ENCODE data around the gene ARNT2. TPM values are rescaled to one million over a fixed set of nuclear protein-coding genes. Genes with fewer than 3 reads are reported as not detected.

ARNT2 gene
- total RNA-seq, 2 experiments from 2014 or later: not detected

GRCh38 chr15:80429964-80430363, 25.8 kb downstream of the ARNT2 start:
- Histone ChIP-seq H3K4me2 (ENCODE audit: low read length) (no peak overlapping the region), H3K36me3 (ENCODE audit: insufficient read depth, low read length) (no peaks in the 10 kb centered on the region), H2AFZ (ENCODE audit: low read length) (no peak overlapping the region), H3K4me1 (ENCODE audit: insufficient read depth, low read length, poor library complexity, severe bottlenecking) (no peaks in the 10 kb centered on the region), H3K27ac (ENCODE audit: low read depth, low read length, poor library complexity, severe bottlenecking) (no peak overlapping the region), H3K79me2 (ENCODE audit: insufficient read depth, low read depth, low read length) (no peaks in the 10 kb centered on the region), H4K20me1 (ENCODE audit: insufficient read depth, low read length) (no peaks in the 10 kb centered on the region), H3K4me3 (ENCODE audit: low read depth, low read length, poor library complexity, severe bottlenecking) (no peak overlapping the region), H3K9me3 (ENCODE audit: low read length) (no peaks in the 10 kb centered on the region), H3K9me2 (ENCODE audit: insufficient read depth, low read length) (no peaks in the 10 kb centered on the region)
- CTCF ChIA-PET (ENCODE audit: unreplicated experiment): interaction anchor here (0.5 kb wide), 1 partner anchor 63 kb away, joined by 3 read pairs; no protein-coding TSS in a partner anchor
- POLR2A ChIA-PET: no interaction called here
- DNase-seq (ENCODE audit: low spot score): no peak
- TF ChIP-seq CTCF (conservative IDR thresholded peaks at IDR 0.05; ENCODE audit: low read length) (no peak), EZH2phosphoT487 (IDR thresholded peaks at IDR 0.05; ENCODE audit: borderline replicate concordance, low read depth, low read length) (no peak)
- intact Hi-C loops (cut with micrococcal nuclease; ENCODE audit: unreplicated experiment): no loop called here
- no TSS peak for BruUV-seq (replicated peaks)

- no peaks in the 10 kb centered on the region for H3K9me2 ChIP-seq (ENCODE audit: insufficient read depth, low read length)
- no peaks in the 10 kb centered on the region for H4K20me1 ChIP-seq (ENCODE audit: insufficient read depth, low read length)
- no TSS peak for BruUV-seq (replicated peaks)
- H3K4me1 ChIP-seq (ENCODE audit: insufficient read depth, low read length, poor library complexity, severe bottlenecking): no peaks in the 10 kb centered on the region
- H3K4me3 ChIP-seq (ENCODE audit: low read depth, low read length, poor library complexity, severe bottlenecking): no peak overlapping the region
- H3K4me2 ChIP-seq (ENCODE audit: low read length): no peak overlapping the region
- intact Hi-C loops (cut with micrococcal nuclease; ENCODE audit: unreplicated experiment): no loop called here
- no peak overlapping the region for H3K27ac ChIP-seq (ENCODE audit: low read depth, low read length, poor library complexity, severe bottlenecking)
- ChIA-PET POLR2A (no interaction called here), CTCF (ENCODE audit: unreplicated experiment) (no interaction called here)
- no peaks in the 10 kb centered on the region for H3K9me3 ChIP-seq (ENCODE audit: low read length)
- H3K36me3 ChIP-seq (ENCODE audit: insufficient read depth, low read length): no peaks in the 10 kb centered on the region
- TF ChIP-seq CTCF (conservative IDR thresholded peaks at IDR 0.05; ENCODE audit: low read length): no peak
- no peak for TF ChIP-seq EZH2phosphoT487 (IDR thresholded peaks at IDR 0.05; ENCODE audit: borderline replicate concordance, low read depth, low read length)
- no peak overlapping the region for H2AFZ ChIP-seq (ENCODE audit: low read length)
- DNase-seq (ENCODE audit: low spot score): no peak
- H3K79me2 ChIP-seq (ENCODE audit: insufficient read depth, low read depth, low read length): no peaks in the 10 kb centered on the region
Measured at GRCh38 chr15:80431635-80432344, 27.6 kb downstream of the ARNT2 start.

DNA sequence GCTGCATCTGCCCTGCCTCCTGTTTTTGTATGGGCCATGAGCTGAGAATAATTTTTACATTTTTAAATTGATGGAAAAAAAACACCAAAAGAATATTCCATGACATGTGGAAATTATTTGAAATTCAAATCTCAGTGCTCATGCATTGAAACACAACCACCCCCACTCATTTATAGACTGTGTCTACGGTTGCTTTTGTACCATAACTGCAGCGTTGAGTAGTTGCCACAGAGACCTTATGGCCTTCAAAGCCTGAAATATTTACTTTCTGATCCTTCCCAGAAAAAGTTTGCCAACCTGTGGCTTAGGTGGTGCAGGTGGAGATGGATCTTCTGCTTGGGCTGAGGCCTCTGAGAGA, 28.1 kb downstream of the ARNT2 start:
- Histone ChIP-seq H3K36me3 (ENCODE audit: insufficient read depth, low read length) (no peaks in the 10 kb centered on the region), H3K9me2 (ENCODE audit: insufficient read depth, low read length) (no peaks in the 10 kb centered on the region), H3K4me2 (ENCODE audit: low read length) (no peak overlapping the region), H3K27ac (ENCODE audit: low read depth, low read length, poor library complexity, severe bottlenecking) (no peak overlapping the region), H3K4me1 (ENCODE audit: insufficient read depth, low read length, poor library complexity, severe bottlenecking) (no peaks in the 10 kb centered on the region), H4K20me1 (ENCODE audit: insufficient read depth, low read length) (no peaks in the 10 kb centered on the region), H3K4me3 (ENCODE audit: low read depth, low read length, poor library complexity, severe bottlenecking) (no peak overlapping the region), H2AFZ (ENCODE audit: low read length) (no peak overlapping the region), H3K9me3 (ENCODE audit: low read length) (no peaks in the 10 kb centered on the region), H3K79me2 (ENCODE audit: insufficient read depth, low read depth, low read length) (no peaks in the 10 kb centered on the region)
- ChIA-PET POLR2A (no interaction called here), CTCF (ENCODE audit: unreplicated experiment) (no interaction called here)
- intact Hi-C loops (cut with micrococcal nuclease; ENCODE audit: unreplicated experiment): no loop called here
- TF ChIP-seq EZH2phosphoT487 (IDR thresholded peaks at IDR 0.05; ENCODE audit: borderline replicate concordance, low read depth, low read length) (no peak), CTCF (conservative IDR thresholded peaks at IDR 0.05; ENCODE audit: low read length) (no peak)
- DNase-seq (ENCODE audit: low spot score): no peak
- BruUV-seq (replicated peaks): no TSS peak

Data from OCI-LY7 (cell line).